Liver (tissue), 9 donors: ENCODE measurements around the gene NLGN1. TPM values are rescaled to one million over a fixed set of nuclear protein-coding genes. Genes with fewer than 3 reads are reported as not detected.

Source experiments
- DNase-seq: peaks from one replicate; pipeline ENCODE4 v3.0.0-alpha.2; 2017; ENCODE audit warnings: low spot score
- H3K27ac ChIP-seq, 2 donors: one replicate each; pipeline ENCODE4 v1.7.0; 2013; ENCODE audit warnings: inconsistent platforms in 2 of 2, low read length in 2 of 2, control low read depth in 1 of 2, low read depth in 1 of 2, mild to moderate bottlenecking in 1 of 2
- H3K27me3 ChIP-seq, 4 donors: one replicate each; pipeline versions ENCODE4 v1.6.1 to v1.7.0; 2013; ENCODE audit warnings: low read length in 3 of 4, inconsistent platforms in 1 of 4, mild to moderate bottlenecking in 1 of 4, moderate library complexity in 1 of 4; ENCODE audit not compliant: control insufficient read depth in 4 of 4, insufficient read depth in 4 of 4
- H3K36me3 ChIP-seq, 4 donors: one replicate each; pipeline versions ENCODE4 v1.6.1 to v1.7.0; 2013; ENCODE audit warnings: low read length in 3 of 4, mild to moderate bottlenecking in 3 of 4, low read depth in 1 of 4, moderate library complexity in 1 of 4; ENCODE audit not compliant: control insufficient read depth in 4 of 4, insufficient read depth in 3 of 4
- H3K4me1 ChIP-seq, 4 donors: one replicate each; pipeline versions ENCODE4 v1.6.1 to v1.7.0; 2013; ENCODE audit warnings: low read length in 3 of 4, mild to moderate bottlenecking in 3 of 4, moderate library complexity in 1 of 4; ENCODE audit not compliant: control insufficient read depth in 4 of 4, insufficient read depth in 4 of 4
- H3K4me3 ChIP-seq, 3 donors: one replicate each; pipeline versions ENCODE4 v1.6.1 to v1.7.0; 2013; ENCODE audit warnings: low read length in 3 of 3, control low read depth in 1 of 3, low read depth in 1 of 3, mild to moderate bottlenecking in 1 of 3
- H3K9ac ChIP-seq, 2 donors: one replicate each; pipeline ENCODE4 v1.7.0; 2013; ENCODE audit warnings: low read length in 2 of 2, mild to moderate bottlenecking in 2 of 2, moderate library complexity in 2 of 2, control low read depth in 1 of 2, low read depth in 1 of 2
- H3K9me3 ChIP-seq, 4 donors: one replicate each; pipeline versions ENCODE4 v1.6.1 to v1.7.0; 2013; ENCODE audit warnings: low read length in 3 of 4; ENCODE audit not compliant: control insufficient read depth in 4 of 4
- ATF3 ChIP-seq: IDR thresholded peaks from 2 replicates; pipeline ENCODE4 v1.6.1; 2016; ENCODE audit warnings: antibody characterized with exemption
- EGR1 ChIP-seq, 2 donors: IDR thresholded peaks; 2 replicates each; pipeline ENCODE4 v1.6.1; 2016 to 2018; ENCODE audit warnings: antibody characterized with exemption in 2 of 2, low read depth in 2 of 2
- FOXA1 ChIP-seq: IDR thresholded peaks from 2 replicates; pipeline ENCODE4 v1.6.1; 2016; ENCODE audit warnings: antibody characterized with exemption
- GABPA ChIP-seq, 2 donors: IDR thresholded peaks in 1 of 2; conservative IDR thresholded peaks in 1 of 2; 2 replicates each; pipeline ENCODE4 v1.6.1; 2016; ENCODE audit warnings: antibody characterized with exemption in 2 of 2, mild to moderate bottlenecking in 1 of 2, moderate library complexity in 1 of 2
- JUND ChIP-seq, 2 donors: IDR thresholded peaks; 2 replicates each; pipeline ENCODE4 v1.6.1; 2016; ENCODE audit warnings: antibody characterized with exemption in 2 of 2
- MAX ChIP-seq: IDR thresholded peaks from 2 replicates; pipeline ENCODE4 v1.6.1; 2016; ENCODE audit warnings: antibody characterized with exemption
- NR2F2 ChIP-seq: IDR thresholded peaks from 2 replicates; pipeline ENCODE4 v1.6.1; 2016; ENCODE audit warnings: antibody characterized with exemption
- RXRA ChIP-seq, 2 donors: IDR thresholded peaks; 2 replicates each; pipeline ENCODE4 v1.6.1; 2017 to 2018; ENCODE audit warnings: antibody characterized with exemption in 2 of 2, mild to moderate bottlenecking in 1 of 2
- YY1 ChIP-seq: IDR thresholded peaks from 2 replicates; pipeline ENCODE4 v1.6.1; 2016; ENCODE audit warnings: antibody characterized with exemption, mild to moderate bottlenecking
- WGBS: extraction: QIAGEN DNeasy Blood & Tissue Kit; methylation state at CpG from one replicate; pipeline ENCODE4 v1.1.7; 2013; 5-methylcytosine and 5-hydroxymethylcytosine counted together
- polyA plus RNA-seq, 2 donors: library from polyadenylated mRNA; stranded (reverse) in 1 of 2; unstranded in 1 of 2; fragments of 200-250 nt in 1 of 2; fragments of >200 nt in 1 of 2; fragmentation: Nextera tagmentation in 1 of 2; extraction: Ambion mirVana in 1 of 2; gene quantifications; one replicate each; pipeline versions ENCODE4 v1.2.1 to v1.2.3, GENCODE V29; 2013 to 2015
- total RNA-seq, 2 donors: library from RNA; depleted of rRNA; stranded (reverse); fragments of >200 nt; gene quantifications; one replicate each; pipeline ENCODE4 v1.2.3, GENCODE V29; 2014
- TF ChIP-seq, protein P1 (sequence below): IDR thresholded peaks from 2 replicates; pipeline ENCODE4 v1.6.1; 2016; ENCODE audit warnings: antibody characterized with exemption, mild to moderate bottlenecking
- TF ChIP-seq, protein P2 (sequence below): IDR thresholded peaks from 2 replicates; pipeline ENCODE4 v1.6.1; 2016; ENCODE audit warnings: antibody characterized with exemption
- TF ChIP-seq, protein P3 (sequence below): fragments of 150-350 bp; IDR thresholded peaks from 2 replicates; pipeline ENCODE4 v1.5.1; 2017; ENCODE audit warnings: improper control_type of control experiment, low read depth, low read length; ENCODE audit not compliant: missing input control
- donor health status: healthy.
- donor health status: healthy.
- donor health status: healthy.
- donor health status: healthy.
- donor health status: healthy.

NLGN1 gene
- total and polyA plus RNA-seq, 4 donors = 0.02 to 0.67 (median 0.37) TPM; not detected in 1

- no peak overlapping the region for H3K4me3 ChIP-seq
- H3K36me3 ChIP-seq = no peaks in the 10 kb centered on the region
- H3K9me3 ChIP-seq = no peaks in the 10 kb centered on the region
- no peak overlapping the region for H3K27ac ChIP-seq
- H3K4me1 ChIP-seq = no peaks in the 10 kb centered on the region
- H3K27me3 ChIP-seq = no peaks in the 10 kb centered on the region
- 73% methylated on average over 4 of the region's 4 CpGs for WGBS
- DNase-seq = no peak
- no peak overlapping the region for H3K9ac ChIP-seq
- TF ChIP-seq GABPA (IDR thresholded peaks at IDR 0.05 in 1 of 2, conservative IDR thresholded peaks at IDR 0.05 in 1 of 2) (no peak), JUND (IDR thresholded peaks at IDR 0.05) (no peak), ATF3 (no peak), YY1 (no peak), MAX (no peak), NR2F2 (no peak), EGR1 (IDR thresholded peaks at IDR 0.05; ENCODE audit: low read depth in 2 of 2) (no peak), RXRA (IDR thresholded peaks at IDR 0.05) (no peak)
- TF ChIP-seq, protein P1, sequence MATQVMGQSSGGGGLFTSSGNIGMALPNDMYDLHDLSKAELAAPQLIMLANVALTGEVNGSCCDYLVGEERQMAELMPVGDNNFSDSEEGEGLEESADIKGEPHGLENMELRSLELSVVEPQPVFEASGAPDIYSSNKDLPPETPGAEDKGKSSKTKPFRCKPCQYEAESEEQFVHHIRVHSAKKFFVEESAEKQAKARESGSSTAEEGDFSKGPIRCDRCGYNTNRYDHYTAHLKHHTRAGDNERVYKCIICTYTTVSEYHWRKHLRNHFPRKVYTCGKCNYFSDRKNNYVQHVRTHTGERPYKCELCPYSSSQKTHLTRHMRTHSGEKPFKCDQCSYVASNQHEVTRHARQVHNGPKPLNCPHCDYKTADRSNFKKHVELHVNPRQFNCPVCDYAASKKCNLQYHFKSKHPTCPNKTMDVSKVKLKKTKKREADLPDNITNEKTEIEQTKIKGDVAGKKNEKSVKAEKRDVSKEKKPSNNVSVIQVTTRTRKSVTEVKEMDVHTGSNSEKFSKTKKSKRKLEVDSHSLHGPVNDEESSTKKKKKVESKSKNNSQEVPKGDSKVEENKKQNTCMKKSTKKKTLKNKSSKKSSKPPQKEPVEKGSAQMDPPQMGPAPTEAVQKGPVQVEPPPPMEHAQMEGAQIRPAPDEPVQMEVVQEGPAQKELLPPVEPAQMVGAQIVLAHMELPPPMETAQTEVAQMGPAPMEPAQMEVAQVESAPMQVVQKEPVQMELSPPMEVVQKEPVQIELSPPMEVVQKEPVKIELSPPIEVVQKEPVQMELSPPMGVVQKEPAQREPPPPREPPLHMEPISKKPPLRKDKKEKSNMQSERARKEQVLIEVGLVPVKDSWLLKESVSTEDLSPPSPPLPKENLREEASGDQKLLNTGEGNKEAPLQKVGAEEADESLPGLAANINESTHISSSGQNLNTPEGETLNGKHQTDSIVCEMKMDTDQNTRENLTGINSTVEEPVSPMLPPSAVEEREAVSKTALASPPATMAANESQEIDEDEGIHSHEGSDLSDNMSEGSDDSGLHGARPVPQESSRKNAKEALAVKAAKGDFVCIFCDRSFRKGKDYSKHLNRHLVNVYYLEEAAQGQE = no peak
- TF ChIP-seq, protein P2, sequence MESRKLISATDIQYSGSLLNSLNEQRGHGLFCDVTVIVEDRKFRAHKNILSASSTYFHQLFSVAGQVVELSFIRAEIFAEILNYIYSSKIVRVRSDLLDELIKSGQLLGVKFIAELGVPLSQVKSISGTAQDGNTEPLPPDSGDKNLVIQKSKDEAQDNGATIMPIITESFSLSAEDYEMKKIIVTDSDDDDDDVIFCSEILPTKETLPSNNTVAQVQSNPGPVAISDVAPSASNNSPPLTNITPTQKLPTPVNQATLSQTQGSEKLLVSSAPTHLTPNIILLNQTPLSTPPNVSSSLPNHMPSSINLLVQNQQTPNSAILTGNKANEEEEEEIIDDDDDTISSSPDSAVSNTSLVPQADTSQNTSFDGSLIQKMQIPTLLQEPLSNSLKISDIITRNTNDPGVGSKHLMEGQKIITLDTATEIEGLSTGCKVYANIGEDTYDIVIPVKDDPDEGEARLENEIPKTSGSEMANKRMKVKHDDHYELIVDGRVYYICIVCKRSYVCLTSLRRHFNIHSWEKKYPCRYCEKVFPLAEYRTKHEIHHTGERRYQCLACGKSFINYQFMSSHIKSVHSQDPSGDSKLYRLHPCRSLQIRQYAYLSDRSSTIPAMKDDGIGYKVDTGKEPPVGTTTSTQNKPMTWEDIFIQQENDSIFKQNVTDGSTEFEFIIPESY = no peak
- TF ChIP-seq, protein P3, sequence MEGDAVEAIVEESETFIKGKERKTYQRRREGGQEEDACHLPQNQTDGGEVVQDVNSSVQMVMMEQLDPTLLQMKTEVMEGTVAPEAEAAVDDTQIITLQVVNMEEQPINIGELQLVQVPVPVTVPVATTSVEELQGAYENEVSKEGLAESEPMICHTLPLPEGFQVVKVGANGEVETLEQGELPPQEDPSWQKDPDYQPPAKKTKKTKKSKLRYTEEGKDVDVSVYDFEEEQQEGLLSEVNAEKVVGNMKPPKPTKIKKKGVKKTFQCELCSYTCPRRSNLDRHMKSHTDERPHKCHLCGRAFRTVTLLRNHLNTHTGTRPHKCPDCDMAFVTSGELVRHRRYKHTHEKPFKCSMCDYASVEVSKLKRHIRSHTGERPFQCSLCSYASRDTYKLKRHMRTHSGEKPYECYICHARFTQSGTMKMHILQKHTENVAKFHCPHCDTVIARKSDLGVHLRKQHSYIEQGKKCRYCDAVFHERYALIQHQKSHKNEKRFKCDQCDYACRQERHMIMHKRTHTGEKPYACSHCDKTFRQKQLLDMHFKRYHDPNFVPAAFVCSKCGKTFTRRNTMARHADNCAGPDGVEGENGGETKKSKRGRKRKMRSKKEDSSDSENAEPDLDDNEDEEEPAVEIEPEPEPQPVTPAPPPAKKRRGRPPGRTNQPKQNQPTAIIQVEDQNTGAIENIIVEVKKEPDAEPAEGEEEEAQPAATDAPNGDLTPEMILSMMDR = no peak
Observed at GRCh38 chr3:173510565-173510964, 113.0 kb downstream of the NLGN1 start.

GRCh38 chr3:173513123-173513522, 115.6 kb downstream of the NLGN1 start:
- Histone ChIP-seq H3K27me3 (no peaks in the 10 kb centered on the region), H3K4me1 (no peaks in the 10 kb centered on the region), H3K4me3 (no peak overlapping the region), H3K9me3 (no peaks in the 10 kb centered on the region), H3K9ac (no peak overlapping the region), H3K27ac (no peak overlapping the region), H3K36me3 (no peaks in the 10 kb centered on the region)
- DNase-seq = no peak
- WGBS = 64% methylated on average over 1 of the region's 1 CpG
- TF ChIP-seq, protein P2 = no peak
- TF ChIP-seq YY1 = no peak
- no peak for TF ChIP-seq FOXA1
- no peak for TF ChIP-seq JUND (IDR thresholded peaks at IDR 0.05)
- TF ChIP-seq MAX = no peak
- TF ChIP-seq GABPA (IDR thresholded peaks at IDR 0.05 in 1 of 2, conservative IDR thresholded peaks at IDR 0.05 in 1 of 2) = no peak
- TF ChIP-seq, protein P1 = no peak
